Effector memory CD8-positive, alpha-beta T cell (primary cell): ENCODE data around the gene CEP170.
A peak's percentile ranks its signal among the peaks of the same experiment; 100 is the strongest.

Source experiments
- ATAC-seq: fragments of 150-1000 bp; cut with Tn5 transposase; replicated peaks from 2 replicates; pipeline ENCODE4 v1.10.0; 2021; ENCODE audit warnings: mild to moderate bottlenecking, moderate library complexity
- DNase-seq, 3 experiments: peaks; one replicate each; pipeline ENCODE4 v3.0.0; 2021
- H3K27ac Mint-ChIP-seq, 2 donors: one replicate each; pipeline ENCODE4 v1.8.0; 2022; ENCODE audit warnings: mild to moderate bottlenecking in 2 of 2, mixed read lengths in 2 of 2, moderate library complexity in 2 of 2
- H3K27me3 Mint-ChIP-seq, 2 donors: one replicate each; pipeline ENCODE4 v1.8.0; 2022; ENCODE audit warnings: mixed read lengths in 2 of 2
- H3K36me3 Mint-ChIP-seq: one replicate; pipeline ENCODE4 v1.8.0; 2022; ENCODE audit warnings: mild to moderate bottlenecking, moderate library complexity, mixed read lengths; ENCODE audit not compliant: insufficient read depth
- H3K4me1 Mint-ChIP-seq, 2 donors: one replicate each; pipeline ENCODE4 v1.8.0; 2022; ENCODE audit warnings: low read depth in 2 of 2, mixed read lengths in 2 of 2
- H3K4me3 Mint-ChIP-seq, 2 donors: one replicate each; pipeline ENCODE4 v1.8.0; 2022; ENCODE audit warnings: mild to moderate bottlenecking in 2 of 2, mixed read lengths in 2 of 2, moderate library complexity in 2 of 2
- H3K9me3 Mint-ChIP-seq, 2 donors: one replicate each; pipeline ENCODE4 v1.8.0; 2022; ENCODE audit warnings: mixed read lengths in 2 of 2

The CEP170 gene

GRCh38 chr1:243260221-243260880, 5.3 kb upstream of the CEP170 start:
- Mint-ChIP-seq H3K36me3 (peaks cover 11% of the 10 kb centered on the region), H3K4me3 (no peak overlapping the region), H3K27ac (no peak overlapping the region), H3K4me1 (peaks cover 10 to 14% of the 10 kb centered on the region in 2 donors), H3K9me3 (no peaks in the 10 kb centered on the region), H3K27me3 (no peaks in the 10 kb centered on the region)
- DNase-seq (no peak), ATAC-seq (no peak)

- Mint-ChIP-seq H3K27me3 (no peaks in the 10 kb centered on the region), H3K36me3 (peaks cover 25% of the 10 kb centered on the region), H3K27ac (no peak overlapping the region), H3K4me1 (peaks cover 17% of the 10 kb centered on the region in 2 donors), H3K9me3 (no peaks in the 10 kb centered on the region), H3K4me3 (no peak overlapping the region)
- ATAC-seq (no peak), DNase-seq (no peak)
These were observed 3.6 kb upstream of the CEP170 start for GRCh38 chr1:243258731-243259130.

- peaks cover 25% of the 10 kb centered on the region for H3K36me3 Mint-ChIP-seq
- H3K4me3 Mint-ChIP-seq = peak overlapping the region in 1 of 2 donors; percentile 99
- ATAC-seq (no peak), DNase-seq (no peak)
- no peaks in the 10 kb centered on the region for H3K27me3 Mint-ChIP-seq
- no peak overlapping the region for H3K27ac Mint-ChIP-seq
- H3K4me1 Mint-ChIP-seq = peaks cover 22 to 24% of the 10 kb centered on the region in 2 donors
- no peaks in the 10 kb centered on the region for H3K9me3 Mint-ChIP-seq
These were observed 2.1 kb upstream of the CEP170 start for GRCh38 chr1:243257189-243257588.

GRCh38 chr1:243256590-243256989, 1.5 kb upstream of the CEP170 start:
- Mint-ChIP-seq H3K4me1 (peaks cover 22 to 24% of the 10 kb centered on the region in 2 donors), H3K4me3 (peak overlapping the region; percentile 99), H3K9me3 (no peaks in the 10 kb centered on the region), H3K27ac (peak overlapping the region; percentile 99 to 100), H3K36me3 (peaks cover 25% of the 10 kb centered on the region), H3K27me3 (no peaks in the 10 kb centered on the region)
- ATAC-seq = no peak
- no peak for DNase-seq

GRCh38 chr1:243255791-243256512, 871 bp upstream of the CEP170 start, which contains the start of gene SDCCAG8:
Gene SDCCAG8, plus strand, starts transcription at chr1:243256041. Its CDS starts 133 bp downstream, at chr1:243256174.
- peak within 1 kb of the TSS; percentile 99 for H3K4me3 Mint-ChIP-seq
- peak; percentile 71 for ATAC-seq
- H3K4me1 Mint-ChIP-seq = peaks cover 22 to 24% of the 10 kb centered on the region in 2 donors
- DNase-seq = peak; percentile 89 to 93 (median 90)
- H3K27ac Mint-ChIP-seq = peak within 1 kb of the TSS; percentile 99 to 100
- peaks cover 25% of the 10 kb centered on the region for H3K36me3 Mint-ChIP-seq
- no peaks in the 10 kb centered on the region for H3K9me3 Mint-ChIP-seq
- no peaks in the 10 kb centered on the region for H3K27me3 Mint-ChIP-seq

- peak overlapping the region; percentile 99 to 100 for H3K27ac Mint-ChIP-seq
- DNase-seq (peak in 2 of 3 experiments; percentile 29 to 35), ATAC-seq (peak; percentile 9)
- H3K4me1 Mint-ChIP-seq = peaks cover 20 to 24% of the 10 kb centered on the region in 2 donors
- H3K4me3 Mint-ChIP-seq = peak overlapping the region; percentile 99
- H3K27me3 Mint-ChIP-seq = no peaks in the 10 kb centered on the region
- peaks cover 22% of the 10 kb centered on the region for H3K36me3 Mint-ChIP-seq
- no peaks in the 10 kb centered on the region for H3K9me3 Mint-ChIP-seq
These were observed 701 bp downstream of the CEP170 start for GRCh38 chr1:243254233-243254926.

GRCh38 chr1:243253926-243254232, 1.2 kb downstream of the CEP170 start:
- H3K9me3 Mint-ChIP-seq = no peaks in the 10 kb centered on the region
- H3K27me3 Mint-ChIP-seq = no peaks in the 10 kb centered on the region
- no peak for ATAC-seq
- H3K36me3 Mint-ChIP-seq = peaks cover 22% of the 10 kb centered on the region
- peak overlapping the region; percentile 3 to 100 for H3K27ac Mint-ChIP-seq
- peaks cover 20 to 24% of the 10 kb centered on the region in 2 donors for H3K4me1 Mint-ChIP-seq
- DNase-seq = no peak
- peak overlapping the region; percentile 99 for H3K4me3 Mint-ChIP-seq

- H3K27ac Mint-ChIP-seq = peak overlapping the region in 1 of 2 donors; percentile 3
- H3K4me1 Mint-ChIP-seq = peaks cover 20 to 25% of the 10 kb centered on the region in 2 donors
- peak overlapping the region; percentile 99 for H3K4me3 Mint-ChIP-seq
- no peaks in the 10 kb centered on the region for H3K9me3 Mint-ChIP-seq
- no peak for DNase-seq
- no peaks in the 10 kb centered on the region for H3K27me3 Mint-ChIP-seq
- peaks cover 22% of the 10 kb centered on the region for H3K36me3 Mint-ChIP-seq
- no peak for ATAC-seq
These were observed 1.7 kb downstream of the CEP170 start for GRCh38 chr1:243253211-243253925.

GRCh38 chr1:243251539-243251938, 3.5 kb downstream of the CEP170 start:
- DNase-seq (no peak), ATAC-seq (no peak)
- Mint-ChIP-seq H3K9me3 (no peaks in the 10 kb centered on the region), H3K4me1 (peaks cover 20 to 27% of the 10 kb centered on the region in 2 donors), H3K27me3 (no peaks in the 10 kb centered on the region), H3K36me3 (peaks cover 22% of the 10 kb centered on the region), H3K4me3 (no peak overlapping the region), H3K27ac (no peak overlapping the region)

GRCh38 chr1:243250102-243250501, 5.0 kb downstream of the CEP170 start:
- Mint-ChIP-seq H3K27ac (no peak overlapping the region), H3K4me1 (peaks cover 11 to 15% of the 10 kb centered on the region in 2 donors), H3K4me3 (no peak overlapping the region), H3K36me3 (peaks cover 11% of the 10 kb centered on the region), H3K9me3 (no peaks in the 10 kb centered on the region), H3K27me3 (no peaks in the 10 kb centered on the region)
- ATAC-seq (no peak), DNase-seq (no peak)

- DNase-seq (no peak), ATAC-seq (no peak)
- Mint-ChIP-seq H3K36me3 (peaks cover 3% of the 10 kb centered on the region), H3K27me3 (no peaks in the 10 kb centered on the region), H3K27ac (peak overlapping the region in 1 of 2 donors; percentile 3), H3K4me1 (peaks cover 5 to 12% of the 10 kb centered on the region in 2 donors), H3K4me3 (no peak overlapping the region), H3K9me3 (no peaks in the 10 kb centered on the region)
These were observed 5.9 kb downstream of the CEP170 start for GRCh38 chr1:243249214-243249613.

- no peaks in the 10 kb centered on the region for H3K9me3 Mint-ChIP-seq
- DNase-seq (no peak), ATAC-seq (no peak)
- peaks cover 0 to 6% of the 10 kb centered on the region in 2 donors for H3K4me1 Mint-ChIP-seq
- no peak overlapping the region for H3K27ac Mint-ChIP-seq
- no peaks in the 10 kb centered on the region for H3K36me3 Mint-ChIP-seq
- no peak overlapping the region for H3K4me3 Mint-ChIP-seq
- no peaks in the 10 kb centered on the region for H3K27me3 Mint-ChIP-seq
These were observed 7.2 kb downstream of the CEP170 start for GRCh38 chr1:243247901-243248300.

GRCh38 chr1:243246916-243247315, 8.2 kb downstream of the CEP170 start:
- H3K27me3 Mint-ChIP-seq = no peaks in the 10 kb centered on the region
- no peaks in the 10 kb centered on the region for H3K36me3 Mint-ChIP-seq
- ATAC-seq (no peak), DNase-seq (no peak)
- H3K4me1 Mint-ChIP-seq = peaks cover 0 to 6% of the 10 kb centered on the region in 2 donors
- no peak overlapping the region for H3K4me3 Mint-ChIP-seq
- H3K27ac Mint-ChIP-seq = no peak overlapping the region
- no peaks in the 10 kb centered on the region for H3K9me3 Mint-ChIP-seq
